ENCODE data around the gene BMPR1B.

Gene BMPR1B

DNA sequence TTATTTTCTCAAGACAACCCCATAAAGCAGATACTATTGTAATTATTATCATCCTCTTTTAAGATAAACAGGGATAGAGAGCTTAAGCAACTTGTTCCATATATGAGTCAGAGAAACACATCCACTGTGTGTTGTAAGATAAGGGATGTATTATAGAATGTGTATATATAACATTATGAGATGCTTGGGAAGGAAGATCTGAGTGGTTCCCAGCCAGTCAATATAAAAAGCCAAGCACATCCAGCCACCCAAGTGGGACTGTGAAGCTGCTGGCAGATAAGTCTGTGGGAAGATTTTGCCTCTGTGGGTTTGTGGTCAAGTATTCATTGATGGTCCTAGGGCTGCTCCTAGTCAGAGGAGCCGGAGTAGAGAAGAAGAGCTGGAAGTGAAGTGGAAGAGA lies 16.5 kb upstream of the BMPR1B start:
- Histone ChIP-seq H3K9me2 (replicated peaks; ENCODE audit: control insufficient read depth, low read length) (no peaks in the 10 kb centered on the region), H3K79me2 (ENCODE audit: control insufficient read depth, low read length) (no peaks in the 10 kb centered on the region), H3K4me2 (ENCODE audit: low read length) (no peak overlapping the region), H3K4me3 (ENCODE audit: low read length) (no peak overlapping the region), H3K9me3 (ENCODE audit: control insufficient read depth, insufficient read depth, low read length) (no peaks in the 10 kb centered on the region), H3K36me3 (ENCODE audit: control insufficient read depth, low read length) (no peaks in the 10 kb centered on the region), H3K27ac (ENCODE audit: low read depth, low read length) (no peak overlapping the region), H4K20me1 (ENCODE audit: control insufficient read depth, insufficient read depth, low read depth, low read length) (no peaks in the 10 kb centered on the region), H3F3A (ENCODE audit: control insufficient read depth, insufficient read depth) (no peaks in the 10 kb centered on the region), H3K27me3 (ENCODE audit: control insufficient read depth, low read length) (no peaks in the 10 kb centered on the region), H3K4me1 (ENCODE audit: control insufficient read depth, low read length) (no peaks in the 10 kb centered on the region)
- TF ChIP-seq, protein P1, sequence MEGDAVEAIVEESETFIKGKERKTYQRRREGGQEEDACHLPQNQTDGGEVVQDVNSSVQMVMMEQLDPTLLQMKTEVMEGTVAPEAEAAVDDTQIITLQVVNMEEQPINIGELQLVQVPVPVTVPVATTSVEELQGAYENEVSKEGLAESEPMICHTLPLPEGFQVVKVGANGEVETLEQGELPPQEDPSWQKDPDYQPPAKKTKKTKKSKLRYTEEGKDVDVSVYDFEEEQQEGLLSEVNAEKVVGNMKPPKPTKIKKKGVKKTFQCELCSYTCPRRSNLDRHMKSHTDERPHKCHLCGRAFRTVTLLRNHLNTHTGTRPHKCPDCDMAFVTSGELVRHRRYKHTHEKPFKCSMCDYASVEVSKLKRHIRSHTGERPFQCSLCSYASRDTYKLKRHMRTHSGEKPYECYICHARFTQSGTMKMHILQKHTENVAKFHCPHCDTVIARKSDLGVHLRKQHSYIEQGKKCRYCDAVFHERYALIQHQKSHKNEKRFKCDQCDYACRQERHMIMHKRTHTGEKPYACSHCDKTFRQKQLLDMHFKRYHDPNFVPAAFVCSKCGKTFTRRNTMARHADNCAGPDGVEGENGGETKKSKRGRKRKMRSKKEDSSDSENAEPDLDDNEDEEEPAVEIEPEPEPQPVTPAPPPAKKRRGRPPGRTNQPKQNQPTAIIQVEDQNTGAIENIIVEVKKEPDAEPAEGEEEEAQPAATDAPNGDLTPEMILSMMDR (IDR thresholded peaks at IDR 0.05; ENCODE audit: low read depth, low read length, poor library complexity, severe bottlenecking), result no peak
- no peak for TF ChIP-seq EZH2phosphoT487 (IDR thresholded peaks at IDR 0.05; ENCODE audit: borderline replicate concordance, low read length)

DNA sequence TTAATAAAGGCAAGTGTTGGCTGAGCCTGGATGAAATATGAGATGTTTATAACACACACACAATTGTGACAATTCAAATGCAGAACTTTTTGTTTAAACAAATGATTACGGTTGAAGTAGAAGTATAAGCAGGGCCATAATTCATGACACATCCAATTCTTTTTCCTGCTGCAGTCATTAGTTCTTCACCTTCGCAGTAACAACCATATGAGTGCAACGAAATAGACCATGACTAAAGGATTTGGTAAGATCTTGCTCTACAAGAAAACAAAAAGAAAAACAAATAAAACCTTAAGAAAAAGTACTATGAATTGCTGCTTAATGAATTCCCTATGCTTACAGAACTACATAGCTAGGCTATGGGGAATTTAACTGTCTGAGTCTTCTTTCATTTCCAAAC lies 13.9 kb upstream of the BMPR1B start:
- Histone ChIP-seq H3K27me3 (ENCODE audit: control insufficient read depth, low read length) (no peaks in the 10 kb centered on the region), H3K4me1 (ENCODE audit: control insufficient read depth, low read length) (no peaks in the 10 kb centered on the region), H3K79me2 (ENCODE audit: control insufficient read depth, low read length) (no peaks in the 10 kb centered on the region), H3K9me2 (replicated peaks; ENCODE audit: control insufficient read depth, low read length) (no peaks in the 10 kb centered on the region), H3F3A (ENCODE audit: control insufficient read depth, insufficient read depth) (no peaks in the 10 kb centered on the region), H3K9me3 (ENCODE audit: control insufficient read depth, insufficient read depth, low read length) (no peaks in the 10 kb centered on the region), H3K36me3 (ENCODE audit: control insufficient read depth, low read length) (no peaks in the 10 kb centered on the region), H3K27ac (ENCODE audit: low read depth, low read length) (no peak overlapping the region), H4K20me1 (ENCODE audit: control insufficient read depth, insufficient read depth, low read depth, low read length) (no peaks in the 10 kb centered on the region), H3K4me3 (ENCODE audit: low read length) (no peak overlapping the region), H3K4me2 (ENCODE audit: low read length) (no peak overlapping the region)
- TF ChIP-seq, protein P1 (IDR thresholded peaks at IDR 0.05; ENCODE audit: low read depth, low read length, poor library complexity, severe bottlenecking), result no peak
- TF ChIP-seq EZH2phosphoT487 (IDR thresholded peaks at IDR 0.05; ENCODE audit: borderline replicate concordance, low read length), result no peak

DNA sequence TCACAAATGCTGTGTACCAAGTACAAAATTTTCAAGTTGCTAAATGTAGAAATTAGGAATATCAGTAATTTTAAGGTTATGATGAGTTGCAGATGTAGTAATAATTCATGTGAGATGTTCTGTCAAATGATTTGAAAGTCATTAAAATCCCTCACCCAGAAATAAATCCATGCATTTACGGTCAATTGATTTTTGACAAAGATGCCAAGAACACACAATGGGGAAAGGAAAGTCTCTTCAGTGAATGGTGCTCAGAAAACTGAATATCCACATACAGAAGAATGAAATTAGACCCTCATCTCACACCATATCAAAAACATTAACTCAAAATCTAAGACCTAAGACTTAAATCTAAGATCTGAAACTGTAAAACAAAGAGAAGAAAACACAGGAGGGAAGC lies 12.9 kb upstream of the BMPR1B start:
- H3K36me3 ChIP-seq (ENCODE audit: control insufficient read depth, low read length), result no peaks in the 10 kb centered on the region
- no peaks in the 10 kb centered on the region for H3K27me3 ChIP-seq (ENCODE audit: control insufficient read depth, low read length)
- H3K4me2 ChIP-seq (ENCODE audit: low read length), result no peak overlapping the region
- H3K4me1 ChIP-seq (ENCODE audit: control insufficient read depth, low read length), result no peaks in the 10 kb centered on the region
- no peak overlapping the region for H3K4me3 ChIP-seq (ENCODE audit: low read length)
- no peaks in the 10 kb centered on the region for H3K79me2 ChIP-seq (ENCODE audit: control insufficient read depth, low read length)
- H3K27ac ChIP-seq (ENCODE audit: low read depth, low read length), result no peak overlapping the region
- no peaks in the 10 kb centered on the region for H4K20me1 ChIP-seq (ENCODE audit: control insufficient read depth, insufficient read depth, low read depth, low read length)
- no peaks in the 10 kb centered on the region for H3K9me3 ChIP-seq (ENCODE audit: control insufficient read depth, insufficient read depth, low read length)
- TF ChIP-seq EZH2phosphoT487 (IDR thresholded peaks at IDR 0.05; ENCODE audit: borderline replicate concordance, low read length), result no peak
- TF ChIP-seq, protein P1 (IDR thresholded peaks at IDR 0.05; ENCODE audit: low read depth, low read length, poor library complexity, severe bottlenecking), result no peak
- no peaks in the 10 kb centered on the region for H3K9me2 ChIP-seq (replicated peaks; ENCODE audit: control insufficient read depth, low read length)
- no peaks in the 10 kb centered on the region for H3F3A ChIP-seq (ENCODE audit: control insufficient read depth, insufficient read depth)

DNA sequence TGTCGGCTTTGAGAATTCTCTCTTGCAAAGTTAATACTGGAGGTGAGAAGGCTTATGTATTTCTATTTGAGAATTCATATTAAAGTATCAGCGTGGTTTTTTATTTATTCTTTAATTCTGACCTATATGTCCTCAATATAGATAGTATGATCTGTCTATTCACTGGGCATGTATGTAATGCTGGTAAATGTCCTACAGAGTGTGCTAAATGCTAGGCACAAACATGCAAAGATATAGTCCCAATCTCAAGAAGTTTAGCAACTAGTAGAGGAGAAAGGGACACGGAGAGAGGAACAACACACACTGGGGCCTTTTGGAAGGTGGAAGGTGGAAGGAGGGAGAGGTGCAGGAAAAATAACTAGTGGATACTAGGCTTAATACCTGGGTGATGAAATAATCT lies 11.0 kb upstream of the BMPR1B start:
- Histone ChIP-seq H3K27me3 (ENCODE audit: control insufficient read depth, low read length) (no peaks in the 10 kb centered on the region), H3K9me3 (ENCODE audit: control insufficient read depth, insufficient read depth, low read length) (no peaks in the 10 kb centered on the region), H3K4me1 (ENCODE audit: control insufficient read depth, low read length) (no peaks in the 10 kb centered on the region), H3K9me2 (replicated peaks; ENCODE audit: control insufficient read depth, low read length) (no peaks in the 10 kb centered on the region), H4K20me1 (ENCODE audit: control insufficient read depth, insufficient read depth, low read depth, low read length) (no peaks in the 10 kb centered on the region), H3F3A (ENCODE audit: control insufficient read depth, insufficient read depth) (no peaks in the 10 kb centered on the region), H3K4me3 (ENCODE audit: low read length) (no peak overlapping the region), H3K79me2 (ENCODE audit: control insufficient read depth, low read length) (no peaks in the 10 kb centered on the region), H3K27ac (ENCODE audit: low read depth, low read length) (no peak overlapping the region), H3K4me2 (ENCODE audit: low read length) (no peak overlapping the region), H3K36me3 (ENCODE audit: control insufficient read depth, low read length) (no peaks in the 10 kb centered on the region)
- TF ChIP-seq EZH2phosphoT487 (IDR thresholded peaks at IDR 0.05; ENCODE audit: borderline replicate concordance, low read length), result no peak
- TF ChIP-seq, protein P1 (IDR thresholded peaks at IDR 0.05; ENCODE audit: low read depth, low read length, poor library complexity, severe bottlenecking), result no peak

All from DOHH2 (cell line).